Astrocyte of the cerebellum (primary cell): ENCODE results near the gene AVEN.

Experiments
- DNase-seq: peaks from one replicate; pipeline ENCODE4 v3.0.0-alpha.2; 2011; ENCODE audit warnings: low read depth
- H3K4me3 ChIP-seq: 2 replicates; pipeline ENCODE4 v1.5.1; 2011; ENCODE audit warnings: mild to moderate bottlenecking, low read depth, low read length, moderate library complexity
- CTCF ChIP-seq: IDR thresholded peaks from 2 replicates; pipeline ENCODE4 v1.5.1; 2012; ENCODE audit warnings: low read length, low read depth, moderate library complexity, mild to moderate bottlenecking; ENCODE audit errors: missing control alignments
- in situ Hi-C: cut with HindIII; loops from 2 replicates; pipeline ENCODE4 v1.10.0; 2017; ENCODE audit warnings: low sequenced_read_pairs

Gene AVEN

GRCh38 chr15:33941279-33942063 lies 97.5 kb downstream of the AVEN start:
- in situ Hi-C loops: no loop called here
- DNase-seq: no peak
- TF ChIP-seq CTCF: no peak
- H3K4me3 ChIP-seq: no peak overlapping the region

GRCh38 chr15:33934921-33935320 lies 104.1 kb downstream of the AVEN start:
- no peak overlapping the region for H3K4me3 ChIP-seq
- no peak for DNase-seq

GRCh38 chr15:33934396-33934795 lies 104.6 kb downstream of the AVEN start:
- no peak overlapping the region for H3K4me3 ChIP-seq
- in situ Hi-C loops: no loop called here
- TF ChIP-seq CTCF: no peak
- no peak for DNase-seq

More at GRCh38 chr15:33934921-33935320, 104.1 kb downstream of the AVEN start:
- in situ Hi-C loops: no loop called here
- no peak for TF ChIP-seq CTCF

- in situ Hi-C loops: no loop called here
- H3K4me3 ChIP-seq: no peak overlapping the region
- no peak for DNase-seq
- no peak for TF ChIP-seq CTCF
Observed at GRCh38 chr15:33932734-33933133, 106.3 kb downstream of the AVEN start.

GRCh38 chr15:33926260-33926659 lies 112.7 kb downstream of the AVEN start:
- TF ChIP-seq CTCF: no peak
- no peak overlapping the region for H3K4me3 ChIP-seq
- in situ Hi-C loops: no loop called here
- DNase-seq: no peak

- no peak for TF ChIP-seq CTCF
- no peak for DNase-seq
- no peak overlapping the region for H3K4me3 ChIP-seq
- in situ Hi-C loops: no loop called here
Observed at GRCh38 chr15:33923446-33923845, 115.6 kb downstream of the AVEN start.
